ENCODE data around the gene CPT2. TPM values are rescaled to one million over a fixed set of nuclear protein-coding genes. Genes with fewer than 3 reads are reported as not detected.

CPT2 gene
- total RNA-seq, 1 donor from 2014 or later = 14.1 TPM

DNA sequence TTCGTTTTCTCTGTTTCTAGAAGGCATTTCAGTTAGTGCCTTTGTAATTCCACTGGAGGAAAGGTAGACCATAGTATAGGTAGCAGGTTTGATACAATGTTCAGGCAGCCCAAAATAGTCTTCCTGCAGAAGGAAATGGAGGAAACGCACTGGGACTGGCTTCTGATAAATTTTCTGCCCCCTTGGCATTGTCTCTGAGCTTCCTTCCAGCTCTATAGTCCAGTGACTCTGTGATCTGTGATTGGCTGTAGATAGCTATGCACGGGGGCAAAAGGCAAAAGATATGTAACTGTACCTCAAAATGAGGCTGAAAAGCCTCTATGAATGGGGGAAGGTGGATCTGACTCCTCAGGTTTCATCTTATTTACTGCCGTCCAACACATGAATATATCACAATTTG is 47.5 kb downstream of the CPT2 start:
- no peak for DNase-seq (ENCODE audit: low read depth)
- no peaks in the 10 kb centered on the region for H3K36me3 ChIP-seq (ENCODE audit: control insufficient read depth, insufficient read depth, low read length)
- TF ChIP-seq, protein P1, sequence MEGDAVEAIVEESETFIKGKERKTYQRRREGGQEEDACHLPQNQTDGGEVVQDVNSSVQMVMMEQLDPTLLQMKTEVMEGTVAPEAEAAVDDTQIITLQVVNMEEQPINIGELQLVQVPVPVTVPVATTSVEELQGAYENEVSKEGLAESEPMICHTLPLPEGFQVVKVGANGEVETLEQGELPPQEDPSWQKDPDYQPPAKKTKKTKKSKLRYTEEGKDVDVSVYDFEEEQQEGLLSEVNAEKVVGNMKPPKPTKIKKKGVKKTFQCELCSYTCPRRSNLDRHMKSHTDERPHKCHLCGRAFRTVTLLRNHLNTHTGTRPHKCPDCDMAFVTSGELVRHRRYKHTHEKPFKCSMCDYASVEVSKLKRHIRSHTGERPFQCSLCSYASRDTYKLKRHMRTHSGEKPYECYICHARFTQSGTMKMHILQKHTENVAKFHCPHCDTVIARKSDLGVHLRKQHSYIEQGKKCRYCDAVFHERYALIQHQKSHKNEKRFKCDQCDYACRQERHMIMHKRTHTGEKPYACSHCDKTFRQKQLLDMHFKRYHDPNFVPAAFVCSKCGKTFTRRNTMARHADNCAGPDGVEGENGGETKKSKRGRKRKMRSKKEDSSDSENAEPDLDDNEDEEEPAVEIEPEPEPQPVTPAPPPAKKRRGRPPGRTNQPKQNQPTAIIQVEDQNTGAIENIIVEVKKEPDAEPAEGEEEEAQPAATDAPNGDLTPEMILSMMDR (IDR thresholded peaks at IDR 0.05; ENCODE audit: insufficient read depth, low read length, poor library complexity, severe bottlenecking) = no peak
- no peak overlapping the region for H3K4me3 ChIP-seq (ENCODE audit: low read depth, low read length)
- no peaks in the 10 kb centered on the region for H3K27me3 ChIP-seq (ENCODE audit: control insufficient read depth, insufficient read depth, low read length)

GRCh38 chr1:53246261-53247134 is 49.9 kb downstream of the CPT2 start:
- TF ChIP-seq, protein P1 (IDR thresholded peaks at IDR 0.05; ENCODE audit: insufficient read depth, low read length, poor library complexity, severe bottlenecking) = no peak
- H3K36me3 ChIP-seq (ENCODE audit: control insufficient read depth, insufficient read depth, low read length) = no peaks in the 10 kb centered on the region
- no peak overlapping the region for H3K4me3 ChIP-seq (ENCODE audit: low read depth, low read length)
- DNase-seq (ENCODE audit: low read depth) = no peak
- H3K27me3 ChIP-seq (ENCODE audit: control insufficient read depth, insufficient read depth, low read length) = no peaks in the 10 kb centered on the region

DNA sequence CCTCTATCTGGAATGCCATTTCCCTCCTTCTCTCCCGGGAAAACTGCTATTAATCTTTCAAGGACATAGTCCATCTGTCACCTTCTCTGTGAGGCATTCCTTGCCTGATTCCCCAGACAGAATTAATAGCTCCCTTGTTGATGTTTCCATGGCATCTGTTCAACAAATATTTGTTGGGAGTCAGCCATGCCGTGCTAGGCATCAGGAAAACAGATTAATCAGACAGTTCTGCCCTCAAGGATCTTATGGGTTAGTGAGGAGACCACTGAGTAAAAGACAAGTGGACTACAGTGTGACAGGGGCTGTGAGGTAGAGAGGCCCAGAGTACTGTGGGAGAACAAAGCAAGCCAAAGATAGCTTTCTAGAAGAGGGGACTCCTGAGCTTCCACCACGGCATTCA is 53.1 kb downstream of the CPT2 start:
- no peak for DNase-seq (ENCODE audit: low read depth)
- H3K27me3 ChIP-seq (ENCODE audit: control insufficient read depth, insufficient read depth, low read length) = no peaks in the 10 kb centered on the region
- TF ChIP-seq, protein P1 (IDR thresholded peaks at IDR 0.05; ENCODE audit: insufficient read depth, low read length, poor library complexity, severe bottlenecking) = no peak
- no peaks in the 10 kb centered on the region for H3K36me3 ChIP-seq (ENCODE audit: control insufficient read depth, insufficient read depth, low read length)
- no peak overlapping the region for H3K4me3 ChIP-seq (ENCODE audit: low read depth, low read length)

DNA sequence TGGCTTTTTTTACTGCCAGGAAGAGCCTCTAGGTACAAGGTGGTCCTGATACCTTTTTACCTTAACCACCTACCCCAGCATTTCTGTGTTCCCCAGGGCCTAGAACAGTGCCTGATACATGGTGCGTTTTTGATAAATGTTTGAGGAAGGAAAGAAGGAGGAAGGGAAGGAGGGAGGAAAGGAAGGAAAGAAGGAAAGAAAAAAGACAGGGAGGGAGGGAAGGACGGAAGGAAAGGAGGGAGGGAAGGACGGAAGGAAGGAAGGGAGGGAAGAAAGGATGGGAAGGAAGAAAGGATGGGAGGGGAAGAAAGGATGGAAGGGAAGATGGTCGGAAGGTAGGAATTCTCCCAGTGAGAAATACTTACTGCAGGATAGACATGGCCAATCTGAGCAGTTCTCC is 53.7 kb downstream of the CPT2 start:
- no peaks in the 10 kb centered on the region for H3K36me3 ChIP-seq (ENCODE audit: control insufficient read depth, insufficient read depth, low read length)

DNA sequence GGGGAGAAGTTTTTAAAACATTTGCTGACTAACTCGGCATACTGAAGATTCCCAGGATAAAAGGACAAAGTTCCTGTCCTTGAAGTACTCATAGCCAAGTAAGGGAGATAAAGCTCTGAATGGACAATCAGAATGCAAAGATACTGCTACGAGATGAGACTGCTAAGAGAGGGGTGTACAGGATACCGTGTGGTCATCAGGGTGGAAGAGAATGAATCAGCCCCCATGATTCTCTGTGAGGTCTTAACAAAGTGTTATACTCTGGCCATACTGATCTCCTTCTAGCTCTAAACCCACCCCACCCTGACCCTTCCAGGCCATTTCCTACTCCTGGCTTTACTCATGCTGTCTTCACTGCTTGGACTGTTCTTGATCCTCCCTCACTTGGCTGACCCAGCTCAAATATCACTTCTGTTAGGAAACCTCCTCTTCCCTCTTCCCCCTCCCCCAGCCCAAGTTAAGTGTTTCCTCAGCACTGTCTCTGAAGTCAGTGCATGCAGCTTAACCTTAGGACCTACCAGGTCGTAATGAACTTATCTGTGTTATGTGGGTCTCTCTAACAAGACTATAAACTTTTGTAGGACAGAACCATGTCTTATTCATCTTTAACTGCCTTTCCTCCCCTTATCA is 57.5 kb downstream of the CPT2 start:
- DNase-seq (ENCODE audit: low read depth) = no peak
- TF ChIP-seq, protein P1 (IDR thresholded peaks at IDR 0.05; ENCODE audit: insufficient read depth, low read length, poor library complexity, severe bottlenecking) = no peak
- Histone ChIP-seq H3K4me3 (ENCODE audit: low read depth, low read length) (no peak overlapping the region), H3K36me3 (ENCODE audit: control insufficient read depth, insufficient read depth, low read length) (no peaks in the 10 kb centered on the region), H3K27me3 (ENCODE audit: control insufficient read depth, insufficient read depth, low read length) (no peaks in the 10 kb centered on the region)

More for the DNA sequence above, 53.7 kb downstream of the CPT2 start:
- TF ChIP-seq, protein P1 (IDR thresholded peaks at IDR 0.05; ENCODE audit: insufficient read depth, low read length, poor library complexity, severe bottlenecking) = no peak
- DNase-seq (ENCODE audit: low read depth) = no peak
- no peak overlapping the region for H3K4me3 ChIP-seq (ENCODE audit: low read depth, low read length)
- H3K27me3 ChIP-seq (ENCODE audit: control insufficient read depth, insufficient read depth, low read length) = no peaks in the 10 kb centered on the region

All from kidney epithelial cell (primary cell).